ENCODE measurements around the gene TMEM108. TPM values are rescaled to one million over a fixed set of nuclear protein-coding genes. Genes with fewer than 3 reads are reported as not detected.

Gene TMEM108
- total RNA-seq, 5 donors from 2014 or later (not counting 1 experiment from before 2014, with no cell fraction given): 0.96 TPM; not detected in 4

DNA sequence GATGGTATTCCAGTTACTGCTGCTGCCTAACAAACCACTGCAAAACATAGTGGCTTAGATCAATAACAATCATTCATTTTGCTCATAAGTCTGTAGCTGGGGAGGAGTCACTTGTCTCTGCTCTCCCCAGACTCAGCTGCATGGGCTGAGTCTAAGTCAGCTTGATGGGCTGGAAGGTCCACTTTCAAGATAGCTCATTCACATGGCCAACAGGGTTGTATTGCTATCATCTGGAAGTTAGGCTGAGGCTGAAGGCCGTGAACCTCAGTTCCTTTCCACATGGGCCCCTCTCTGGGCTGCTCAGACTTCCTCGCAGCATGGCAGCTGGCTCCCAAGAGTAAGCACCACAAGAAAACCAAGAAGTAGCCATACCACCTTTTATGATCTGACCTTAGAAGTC lies 333.0 kb downstream of the TMEM108 start:
- Histone ChIP-seq H3K27me3 (replicated peaks in 1 of 2; ENCODE audit: control insufficient read depth in 2 of 2, extremely low read depth in 1 of 2, insufficient read depth in 2 of 2, low read length in 1 of 2) (no peaks in the 10 kb centered on the region), H3K9me3 (no peaks in the 10 kb centered on the region), H3K4me1 (ENCODE audit: control insufficient read depth in 1 of 2, extremely low read depth in 1 of 2, insufficient read depth in 2 of 2, low read length in 2 of 2) (no peaks in the 10 kb centered on the region), H3K36me3 (ENCODE audit: control insufficient read depth in 2 of 2, extremely low read depth in 1 of 2, insufficient read depth in 1 of 2, low read length in 1 of 2) (no peaks in the 10 kb centered on the region), H3K27ac (ENCODE audit: low read length) (no peak overlapping the region), H3K4me3 (ENCODE audit: control insufficient read depth in 1 of 2, extremely low read depth in 1 of 2, low read length in 1 of 2) (no peak overlapping the region)
- no peak overlapping the region for H3K4me3 Mint-ChIP-seq
- CTCF ChIA-PET: interaction anchor here in 1 of 2 donors (0.7 kb wide), 2 partner anchors 511 to 1872 kb away, joined by 3 to 5 read pairs; no protein-coding TSS in a partner anchor
- no peaks in the 10 kb centered on the region for H3K9me3 Mint-ChIP-seq
- no peaks in the 10 kb centered on the region for H3K36me3 Mint-ChIP-seq
- no peaks in the 10 kb centered on the region for H3K4me1 Mint-ChIP-seq
- no peak for ATAC-seq (replicated peaks in 1 of 4)
- POLR2A ChIA-PET: no interaction called here
- no peak overlapping the region for H3K27ac Mint-ChIP-seq
- no CpG with 5 or more reads among the region's 2 CpGs for WGBS (ENCODE audit: insufficient coverage)
- no peak for DNase-seq
- H3K27me3 Mint-ChIP-seq: no peaks in the 10 kb centered on the region

DNA sequence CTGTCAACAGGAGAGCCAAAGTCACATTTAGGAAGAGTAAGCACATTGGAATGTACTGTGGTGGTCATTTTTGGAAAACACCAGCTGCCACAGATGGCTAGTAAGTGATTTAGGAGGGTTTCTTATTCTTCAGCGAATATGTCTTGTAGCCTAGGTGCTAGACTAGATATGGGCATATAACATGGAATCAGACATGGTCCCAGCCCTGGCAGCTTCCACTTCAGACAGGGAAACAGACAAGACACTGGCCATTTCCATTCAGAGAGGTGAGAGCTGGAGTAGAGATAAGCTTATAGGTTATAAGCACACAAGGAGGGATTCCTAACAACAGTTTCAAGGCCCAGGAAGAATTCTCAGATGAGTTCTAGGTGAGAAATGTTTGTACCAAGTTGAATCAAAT lies 333.5 kb downstream of the TMEM108 start:
- Mint-ChIP-seq H3K4me1 (no peaks in the 10 kb centered on the region), H3K4me3 (no peak overlapping the region), H3K9me3 (no peaks in the 10 kb centered on the region), H3K36me3 (no peaks in the 10 kb centered on the region), H3K27me3 (no peaks in the 10 kb centered on the region), H3K27ac (no peak overlapping the region)
- ChIA-PET POLR2A (interaction anchor here in 1 of 2 donors (0.5 kb wide), 1 partner anchor 586 kb away, joined by 4 read pairs; no protein-coding TSS in a partner anchor), CTCF (no interaction called here)
- WGBS (ENCODE audit: insufficient coverage): 80% methylated on average over 1 of the region's 1 CpG
- no peak overlapping the region for H3K27ac ChIP-seq (ENCODE audit: low read length)
- H3K4me3 ChIP-seq (ENCODE audit: control insufficient read depth in 1 of 2, extremely low read depth in 1 of 2, low read length in 1 of 2): no peak overlapping the region
- H3K36me3 ChIP-seq (ENCODE audit: control insufficient read depth in 2 of 2, extremely low read depth in 1 of 2, insufficient read depth in 1 of 2, low read length in 1 of 2): no peaks in the 10 kb centered on the region
- no peaks in the 10 kb centered on the region for H3K27me3 ChIP-seq (replicated peaks in 1 of 2; ENCODE audit: control insufficient read depth in 2 of 2, extremely low read depth in 1 of 2, insufficient read depth in 2 of 2, low read length in 1 of 2)
- H3K9me3 ChIP-seq: no peaks in the 10 kb centered on the region
- no peak for DNase-seq
- H3K4me1 ChIP-seq (ENCODE audit: control insufficient read depth in 1 of 2, extremely low read depth in 1 of 2, insufficient read depth in 2 of 2, low read length in 2 of 2): no peaks in the 10 kb centered on the region
- ATAC-seq (replicated peaks in 1 of 4): no peak

DNA sequence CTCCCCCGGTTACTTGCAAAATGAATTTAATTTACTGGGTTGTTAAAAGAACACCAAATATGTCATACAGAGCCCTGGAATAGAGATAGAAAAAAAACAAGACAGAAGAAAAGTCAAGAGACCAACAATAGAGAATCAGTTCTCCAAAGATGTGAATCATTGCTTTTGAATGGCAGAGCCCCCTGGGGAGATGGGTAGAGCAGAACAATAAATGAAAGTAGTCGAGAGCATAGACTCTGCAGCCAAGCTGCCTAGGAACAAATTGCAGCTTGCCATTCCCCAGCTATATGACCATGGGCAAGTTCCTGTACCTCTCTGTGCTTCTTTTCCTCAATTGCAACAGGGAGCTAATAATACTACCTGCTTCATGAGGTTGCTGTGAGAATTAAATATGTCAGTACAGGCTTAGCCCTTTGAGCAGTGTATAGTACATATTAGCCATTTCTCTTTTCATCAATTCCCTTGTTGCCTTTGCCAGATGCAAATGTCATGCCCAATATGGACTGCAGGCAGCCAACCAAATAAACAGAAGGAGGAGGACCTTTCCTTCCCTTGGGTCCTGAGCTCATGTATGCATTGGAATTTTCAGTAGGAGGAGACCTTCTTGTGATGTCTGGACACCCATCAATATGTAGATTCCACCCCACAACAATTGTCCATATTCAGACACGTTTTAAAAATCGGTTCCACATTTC lies 336.7 kb downstream of the TMEM108 start:
- no peaks in the 10 kb centered on the region for H3K9me3 Mint-ChIP-seq
- ATAC-seq (replicated peaks in 1 of 4): no peak
- H3K27ac Mint-ChIP-seq: no peak overlapping the region
- no peaks in the 10 kb centered on the region for H3K36me3 Mint-ChIP-seq
- no peaks in the 10 kb centered on the region for H3K9me3 ChIP-seq
- DNase-seq: no peak
- ChIA-PET CTCF (interaction anchor here in 1 of 2 donors (0.6 kb wide), 2 partner anchors 10 to 15 kb away, joined by 3 read pairs; no protein-coding TSS in a partner anchor), POLR2A (interaction anchor here in 1 of 2 donors (0.6 kb wide), 1 partner anchor 11 kb away, joined by 3 read pairs; no protein-coding TSS in a partner anchor)
- H3K27me3 ChIP-seq (replicated peaks in 1 of 2; ENCODE audit: control insufficient read depth in 2 of 2, extremely low read depth in 1 of 2, insufficient read depth in 2 of 2, low read length in 1 of 2): no peaks in the 10 kb centered on the region
- no peaks in the 10 kb centered on the region for H3K4me1 ChIP-seq (ENCODE audit: control insufficient read depth in 1 of 2, extremely low read depth in 1 of 2, insufficient read depth in 2 of 2, low read length in 2 of 2)
- no peak overlapping the region for H3K4me3 Mint-ChIP-seq
- WGBS (ENCODE audit: insufficient coverage): 67% methylated on average over 1 of the region's 4 CpGs
- no peaks in the 10 kb centered on the region for H3K4me1 Mint-ChIP-seq
- no peak overlapping the region for H3K27ac ChIP-seq (ENCODE audit: low read length)
- no peak overlapping the region for H3K4me3 ChIP-seq (ENCODE audit: control insufficient read depth in 1 of 2, extremely low read depth in 1 of 2, low read length in 1 of 2)
- no peaks in the 10 kb centered on the region for H3K27me3 Mint-ChIP-seq
- H3K36me3 ChIP-seq (ENCODE audit: control insufficient read depth in 2 of 2, extremely low read depth in 1 of 2, insufficient read depth in 1 of 2, low read length in 1 of 2): no peaks in the 10 kb centered on the region

DNA sequence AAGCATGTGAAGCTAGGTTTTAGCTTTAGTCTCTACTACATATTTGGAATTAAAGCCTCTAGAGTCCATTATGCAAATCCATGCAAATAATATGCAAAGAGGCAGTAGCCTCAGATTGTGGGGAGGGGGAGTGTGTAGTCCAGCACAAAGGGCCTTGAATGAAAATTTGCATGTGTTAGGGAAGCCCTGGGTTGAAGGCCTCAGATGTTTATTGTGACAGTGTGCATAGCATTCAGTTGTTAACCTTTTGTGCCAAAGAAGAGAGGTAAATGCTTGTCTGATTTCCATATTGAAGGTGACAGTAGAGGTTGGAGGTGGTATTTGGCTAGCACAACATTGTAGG lies 337.2 kb downstream of the TMEM108 start:
- H3K9me3 Mint-ChIP-seq: no peaks in the 10 kb centered on the region
- no peak overlapping the region for H3K4me3 Mint-ChIP-seq
- no peak overlapping the region for H3K4me3 ChIP-seq (ENCODE audit: control insufficient read depth in 1 of 2, extremely low read depth in 1 of 2, low read length in 1 of 2)
- ChIA-PET CTCF (interaction anchor here in 1 of 2 donors (0.6 kb wide), 2 partner anchors 9 to 15 kb away, joined by 3 read pairs; no protein-coding TSS in a partner anchor), POLR2A (no interaction called here)
- ATAC-seq (replicated peaks in 1 of 4): no peak
- no peak for DNase-seq
- no peaks in the 10 kb centered on the region for H3K9me3 ChIP-seq
- no peak overlapping the region for H3K27ac ChIP-seq (ENCODE audit: low read length)
- no peak overlapping the region for H3K27ac Mint-ChIP-seq
- no peaks in the 10 kb centered on the region for H3K4me1 ChIP-seq (ENCODE audit: control insufficient read depth in 1 of 2, extremely low read depth in 1 of 2, insufficient read depth in 2 of 2, low read length in 2 of 2)
- H3K36me3 ChIP-seq (ENCODE audit: control insufficient read depth in 2 of 2, extremely low read depth in 1 of 2, insufficient read depth in 1 of 2, low read length in 1 of 2): no peaks in the 10 kb centered on the region
- H3K36me3 Mint-ChIP-seq: no peaks in the 10 kb centered on the region
- no peaks in the 10 kb centered on the region for H3K27me3 Mint-ChIP-seq
- H3K27me3 ChIP-seq (replicated peaks in 1 of 2; ENCODE audit: control insufficient read depth in 2 of 2, extremely low read depth in 1 of 2, insufficient read depth in 2 of 2, low read length in 1 of 2): no peaks in the 10 kb centered on the region
- H3K4me1 Mint-ChIP-seq: no peaks in the 10 kb centered on the region

DNA sequence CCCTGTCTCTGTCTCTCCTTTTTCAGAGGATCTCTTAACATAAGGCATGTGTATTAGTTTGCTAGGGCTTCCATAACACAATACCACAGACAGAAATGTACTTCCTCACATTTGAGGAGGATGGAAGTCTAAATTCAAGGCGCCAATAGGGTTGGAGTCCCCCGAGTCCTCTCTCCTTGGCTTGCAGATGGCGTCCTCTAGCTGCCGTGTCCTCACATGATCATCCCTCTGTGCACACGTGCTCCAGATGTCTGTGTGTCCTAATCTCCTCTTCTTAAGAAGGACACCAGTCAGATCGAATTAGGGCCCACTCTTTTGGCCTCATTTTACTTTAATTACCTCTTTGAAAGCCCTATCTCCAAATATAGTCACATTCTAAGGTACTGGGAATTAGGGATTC lies 338.6 kb downstream of the TMEM108 start:
- H3K27me3 ChIP-seq (replicated peaks in 1 of 2; ENCODE audit: control insufficient read depth in 2 of 2, extremely low read depth in 1 of 2, insufficient read depth in 2 of 2, low read length in 1 of 2): no peaks in the 10 kb centered on the region
- 82% methylated on average over 5 of the region's 6 CpGs for WGBS (ENCODE audit: insufficient coverage)
- H3K4me3 ChIP-seq (ENCODE audit: control insufficient read depth in 1 of 2, extremely low read depth in 1 of 2, low read length in 1 of 2): no peak overlapping the region
- ChIA-PET CTCF (no interaction called here), POLR2A (no interaction called here)
- H3K36me3 ChIP-seq (ENCODE audit: control insufficient read depth in 2 of 2, extremely low read depth in 1 of 2, insufficient read depth in 1 of 2, low read length in 1 of 2): no peaks in the 10 kb centered on the region
- ATAC-seq (replicated peaks in 1 of 4): no peak
- DNase-seq: no peak
- no peak overlapping the region for H3K27ac ChIP-seq (ENCODE audit: low read length)
- Mint-ChIP-seq H3K4me3 (no peak overlapping the region), H3K27ac (no peak overlapping the region), H3K27me3 (no peaks in the 10 kb centered on the region), H3K4me1 (no peaks in the 10 kb centered on the region), H3K9me3 (no peaks in the 10 kb centered on the region), H3K36me3 (no peaks in the 10 kb centered on the region)
- no peaks in the 10 kb centered on the region for H3K4me1 ChIP-seq (ENCODE audit: control insufficient read depth in 1 of 2, extremely low read depth in 1 of 2, insufficient read depth in 2 of 2, low read length in 2 of 2)
- H3K9me3 ChIP-seq: no peaks in the 10 kb centered on the region

DNA sequence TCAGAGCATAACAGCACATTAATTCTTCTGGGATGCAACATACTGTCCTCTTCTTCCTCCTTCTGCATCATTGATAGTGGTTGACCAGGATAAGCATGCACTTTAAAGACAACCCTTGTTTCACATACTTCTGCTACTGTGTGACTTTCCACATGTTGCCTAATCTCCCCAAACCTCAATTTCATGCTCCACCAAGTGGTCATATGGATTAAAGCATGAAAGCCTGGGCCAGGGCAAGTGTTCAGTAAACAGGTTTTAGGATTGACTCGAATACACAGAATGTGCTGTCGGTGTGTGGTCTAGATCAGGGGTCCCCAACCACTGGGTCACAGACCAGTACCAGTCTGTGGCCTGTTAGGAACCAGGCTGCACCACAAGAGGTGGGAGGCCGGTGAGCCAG lies 339.2 kb downstream of the TMEM108 start:
- H3K4me1 Mint-ChIP-seq: no peaks in the 10 kb centered on the region
- H3K4me1 ChIP-seq (ENCODE audit: control insufficient read depth in 1 of 2, extremely low read depth in 1 of 2, insufficient read depth in 2 of 2, low read length in 2 of 2): no peaks in the 10 kb centered on the region
- H3K4me3 Mint-ChIP-seq: no peak overlapping the region
- H3K4me3 ChIP-seq (ENCODE audit: control insufficient read depth in 1 of 2, extremely low read depth in 1 of 2, low read length in 1 of 2): no peak overlapping the region
- ATAC-seq (replicated peaks in 1 of 4): no peak
- no peaks in the 10 kb centered on the region for H3K9me3 ChIP-seq
- H3K27ac Mint-ChIP-seq: no peak overlapping the region
- no peaks in the 10 kb centered on the region for H3K9me3 Mint-ChIP-seq
- H3K27me3 Mint-ChIP-seq: peaks cover 0 to 1% of the 10 kb centered on the region in 2 donors
- ChIA-PET CTCF (interaction anchor here in 1 of 2 donors (0.5 kb wide), 1 partner anchor 131 kb away, joined by 4 read pairs; no protein-coding TSS in a partner anchor), POLR2A (no interaction called here)
- H3K36me3 Mint-ChIP-seq: no peaks in the 10 kb centered on the region
- H3K36me3 ChIP-seq (ENCODE audit: control insufficient read depth in 2 of 2, extremely low read depth in 1 of 2, insufficient read depth in 1 of 2, low read length in 1 of 2): no peaks in the 10 kb centered on the region
- WGBS (ENCODE audit: insufficient coverage): 74% methylated on average over 3 of the region's 3 CpGs
- no peaks in the 10 kb centered on the region for H3K27me3 ChIP-seq (replicated peaks in 1 of 2; ENCODE audit: control insufficient read depth in 2 of 2, extremely low read depth in 1 of 2, insufficient read depth in 2 of 2, low read length in 1 of 2)
- DNase-seq: peak in 1 of 35 experiments; percentile 4
- no peak overlapping the region for H3K27ac ChIP-seq (ENCODE audit: low read length)
